Stimulated activated CD8-positive, alpha-beta memory T cell treated with anti-CD3 and anti-CD28 coated beads, Interleukin-12 subunit alpha, Interleukin-12 subunit beta, amount 100 ng/mL, for 24 hours (primary cell): ENCODE data around the gene FEZF2.

ENCODE experiments used
- DNase-seq: peaks from one replicate; pipeline ENCODE4 v3.0.0-alpha.2; 2020; ENCODE audit errors: extremely low read depth

The FEZF2 gene

GRCh38 chr3:62372621-62373041 is 719 bp downstream of the FEZF2 start:
- no peak for DNase-seq

- no peak for DNase-seq
Observed at GRCh38 chr3:62371720-62372591, 1.4 kb downstream of the FEZF2 start.

- DNase-seq: no peak
Observed at GRCh38 chr3:62370858-62371719, 2.3 kb downstream of the FEZF2 start.

GRCh38 chr3:62370112-62370857 is 3.1 kb downstream of the FEZF2 start:
- no peak for DNase-seq

- no peak for DNase-seq
Observed at GRCh38 chr3:62369476-62369743, 3.9 kb downstream of the FEZF2 start.

- no peak for DNase-seq
Observed at GRCh38 chr3:62368705-62369475, 4.5 kb downstream of the FEZF2 start.

DNA sequence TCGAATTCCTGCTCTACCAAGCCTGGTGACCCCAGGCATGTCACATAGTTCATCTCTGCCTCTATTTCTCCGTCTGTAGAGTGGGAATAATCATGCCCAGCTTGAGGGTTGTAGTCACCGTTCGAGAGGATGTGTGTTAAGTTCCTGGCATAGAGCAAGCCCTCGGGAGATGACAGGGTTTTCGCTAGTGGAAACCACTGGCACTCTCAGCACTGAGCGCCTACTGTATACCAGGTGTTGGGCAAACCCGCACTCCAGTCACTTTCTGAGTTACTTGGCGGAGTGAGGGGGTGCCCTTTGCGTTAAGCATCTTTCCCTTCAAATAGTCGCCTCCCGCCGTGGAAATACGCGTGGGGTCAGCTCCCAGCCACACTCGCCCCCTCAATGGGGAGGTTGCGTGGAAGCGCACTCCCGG is 5.1 kb downstream of the FEZF2 start:
- no peak for DNase-seq

DNA sequence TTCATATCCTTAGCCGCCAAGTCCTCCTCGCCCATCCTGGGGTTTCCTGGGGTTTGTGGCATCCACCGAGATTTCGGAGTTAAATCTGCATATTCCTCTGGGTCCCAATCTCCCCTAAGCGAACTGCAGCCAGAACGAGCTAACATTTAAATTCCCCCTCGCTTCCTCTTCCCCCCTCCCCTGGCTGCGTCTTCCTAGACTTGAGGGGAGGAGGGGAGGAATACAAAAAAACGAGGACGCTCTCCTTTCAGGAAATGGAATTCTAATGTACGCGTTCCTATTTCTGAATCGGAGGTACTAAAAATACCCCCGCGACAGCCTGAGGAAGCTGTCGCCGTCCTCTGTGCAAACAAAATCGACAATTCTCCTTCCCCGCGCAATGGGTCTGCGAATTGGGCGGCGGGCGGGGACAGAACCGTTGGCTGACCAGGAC is 5.6 kb downstream of the FEZF2 start:
- DNase-seq: no peak

DNA sequence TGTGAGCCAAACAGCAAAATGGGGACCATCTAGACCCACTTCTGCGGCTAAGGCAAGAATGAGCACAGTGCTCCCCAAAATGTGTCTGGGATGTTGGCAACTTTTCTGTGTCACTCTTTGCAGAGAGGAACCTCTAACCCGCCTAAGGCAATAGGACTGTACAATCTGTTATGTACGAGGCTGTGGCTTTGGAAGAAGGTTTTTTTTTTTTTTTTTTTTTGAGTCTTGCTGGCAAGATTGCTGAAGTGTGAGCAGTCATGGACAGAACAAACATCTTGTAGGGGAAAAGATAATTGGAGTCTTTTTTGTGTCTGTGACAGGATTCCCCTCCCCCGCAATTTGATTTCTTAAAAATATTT is 7.2 kb downstream of the FEZF2 start:
- no peak for DNase-seq

DNA sequence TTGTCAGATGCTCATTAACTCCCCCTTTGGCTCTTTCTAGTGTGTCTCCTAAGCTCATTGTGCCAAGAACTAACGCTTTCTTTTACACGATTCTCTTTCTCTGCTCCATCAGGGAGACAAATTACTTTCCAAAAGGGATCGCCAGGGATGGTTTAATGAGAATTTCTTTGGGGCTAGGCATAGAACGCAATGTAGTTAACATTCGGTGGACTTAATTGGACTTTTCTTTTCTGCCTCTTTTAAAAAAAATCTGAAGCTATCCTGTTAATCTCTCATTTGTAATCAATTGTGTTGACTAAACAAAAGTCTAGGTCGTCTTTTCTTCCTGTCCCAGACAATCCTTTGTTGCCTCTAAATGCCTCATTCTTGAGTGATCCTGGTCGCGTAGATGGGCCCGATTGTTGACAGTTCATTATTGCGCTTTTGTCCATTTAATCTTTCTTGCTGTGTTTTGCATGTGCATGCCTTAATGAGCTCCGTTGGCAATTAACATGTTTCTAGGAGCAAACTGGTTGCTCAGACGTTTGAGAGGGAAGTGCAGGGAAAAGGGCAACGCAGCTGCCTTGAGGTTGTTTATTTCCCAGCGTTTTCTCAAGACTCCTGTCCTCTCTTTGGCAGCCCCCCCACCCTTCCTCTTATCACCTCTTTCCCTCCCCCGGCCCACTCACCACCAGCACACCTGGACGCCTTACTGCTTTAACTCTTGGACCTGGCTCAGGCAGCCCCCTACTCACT is 7.8 kb downstream of the FEZF2 start:
- no peak for DNase-seq

GRCh38 chr3:62364191-62364590 is 9.2 kb downstream of the FEZF2 start:
- no peak for DNase-seq

DNA sequence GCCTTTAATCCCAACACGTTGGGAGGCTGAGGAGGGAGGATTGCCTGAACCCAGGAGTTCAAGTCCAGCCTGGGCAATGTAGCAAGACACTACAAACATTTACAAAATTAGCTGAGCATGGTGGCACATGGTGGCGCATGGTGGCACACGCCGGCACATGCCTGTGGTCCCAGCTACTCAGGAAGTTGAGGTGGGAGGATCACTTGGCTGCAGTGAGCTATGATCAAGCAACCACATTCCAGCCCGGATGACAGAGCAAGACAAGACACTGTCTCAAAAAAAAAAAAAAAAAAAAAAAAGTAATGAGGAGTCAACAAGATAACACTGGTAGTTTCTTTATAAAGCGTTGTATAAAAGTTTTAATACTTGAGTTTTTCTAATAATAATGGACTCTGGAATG is 10.1 kb downstream of the FEZF2 start:
- no peak for DNase-seq

DNA sequence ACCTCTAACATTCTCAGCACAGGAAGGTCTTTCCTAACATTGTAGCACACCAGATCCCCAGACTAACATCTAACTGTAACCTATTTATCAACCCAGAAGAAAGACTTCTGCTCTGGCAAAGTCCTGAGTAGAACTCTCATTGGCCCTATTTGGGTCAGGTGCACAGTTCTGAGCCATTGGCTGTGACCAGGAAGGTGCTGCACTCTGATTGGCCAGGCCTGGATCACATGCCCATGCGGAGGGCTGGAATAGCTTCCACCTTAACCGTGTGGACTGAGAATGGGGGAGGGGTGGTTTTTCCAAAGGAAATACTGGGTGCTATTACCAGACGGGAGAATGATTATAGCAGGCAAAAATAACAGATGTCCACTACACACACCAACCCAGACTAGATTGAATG is 11.5 kb downstream of the FEZF2 start:
- no peak for DNase-seq

DNA sequence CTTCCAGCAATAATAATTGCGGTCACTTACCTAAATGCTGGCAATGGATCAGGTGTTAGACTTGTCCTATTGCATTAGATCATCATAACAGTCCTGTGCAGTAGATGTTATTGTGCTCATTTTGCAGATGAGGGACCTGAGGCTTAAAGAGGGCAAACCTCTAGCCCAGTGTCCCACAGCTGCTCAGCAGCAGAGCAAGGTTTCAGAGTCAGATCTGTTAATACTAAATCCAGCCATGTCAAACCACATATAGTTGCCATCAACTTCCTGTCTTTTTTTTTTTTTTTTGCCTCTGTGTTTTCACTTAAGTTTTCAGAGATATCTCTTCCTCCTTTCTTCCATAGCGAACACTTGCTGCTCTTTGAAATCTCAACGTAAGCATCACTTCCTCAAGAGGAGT is 12.1 kb downstream of the FEZF2 start:
- DNase-seq: no peak

- DNase-seq: no peak
Observed at GRCh38 chr3:62359531-62359930, 13.8 kb downstream of the FEZF2 start.

GRCh38 chr3:62356356-62356755 is 17.0 kb downstream of the FEZF2 start:
- no peak for DNase-seq

DNA sequence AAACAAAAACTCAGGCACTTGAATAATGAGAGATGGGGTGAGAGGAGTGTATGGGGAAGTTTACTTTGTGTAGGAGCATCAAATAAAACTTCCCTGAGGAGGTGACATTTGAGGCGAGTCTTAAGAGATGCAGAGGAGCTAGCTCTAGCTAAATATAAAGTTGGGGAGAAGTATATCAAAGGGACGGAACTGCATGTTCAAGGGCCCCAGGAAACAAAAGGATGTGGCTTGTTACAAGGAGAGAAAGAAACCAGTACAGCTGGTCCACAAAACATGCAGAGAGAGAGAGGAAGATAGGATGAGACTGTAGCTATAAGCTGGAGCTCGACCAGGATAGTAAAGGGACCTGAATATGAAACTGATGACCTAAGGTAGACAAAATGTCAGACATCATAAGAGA is 17.6 kb downstream of the FEZF2 start:
- DNase-seq: no peak

GRCh38 chr3:62343755-62344154 is 29.6 kb downstream of the FEZF2 start:
- no peak for DNase-seq

DNA sequence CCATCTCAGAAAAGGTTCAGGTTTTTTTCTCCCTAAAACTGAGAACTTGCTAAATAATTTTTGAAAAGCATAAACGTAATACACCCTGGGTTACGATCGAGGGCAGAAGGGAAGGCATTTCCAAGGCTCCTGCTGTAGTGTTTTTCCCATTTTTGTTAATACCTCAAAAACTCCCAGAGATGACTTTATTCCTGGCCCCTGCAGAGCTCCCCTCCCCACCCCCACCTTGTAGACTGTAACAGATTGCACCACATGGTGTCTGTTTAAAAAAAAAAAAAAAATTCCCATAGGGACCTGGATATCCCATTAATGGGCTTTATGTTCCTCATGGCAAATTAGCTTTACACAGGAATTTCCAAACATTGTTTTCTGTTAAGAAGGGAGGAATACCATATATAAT is 38.2 kb downstream of the FEZF2 start:
- no peak for DNase-seq

GRCh38 chr3:62332835-62333244 is 40.5 kb downstream of the FEZF2 start:
- DNase-seq: no peak

GRCh38 chr3:62332017-62332416 is 41.3 kb downstream of the FEZF2 start:
- no peak for DNase-seq
